MCF 10A (cell line): ENCODE data around the gene ZCCHC24. TPM values are rescaled to one million over a fixed set of nuclear protein-coding genes. Genes with fewer than 3 reads are reported as not detected.

Experiments used
- BruUV-seq: library from RNA; stranded (reverse); fragments of 400-500 nt; replicated peaks from 2 replicates; lab custom pipeline; 2021; lab: Mats Ljungman, UMichigan
- CTCF ChIA-PET: fragments of 300-600 bp; sonication (Branson Sonifier 250); formaldehyde crosslinking; extraction: SDS; loops from one replicate; lab custom pipeline; 2021; ENCODE audit warnings: antibody characterized with exemption, inconsistent platforms; lab: Yijun Ruan, JAX
- POLR2A ChIA-PET: fragments of 300-600, 350-650 bp; sonication (Branson Sonifier 250); formaldehyde crosslinking; extraction: SDS; loops from one replicate; lab custom pipeline; 2020; ENCODE audit warnings: antibody characterized with exemption, inconsistent platforms; lab: Yijun Ruan, JAX
- DNase-seq: peaks from one replicate; pipeline ENCODE4 v3.0.0-alpha.2; 2018; ENCODE audit not compliant: unreplicated experiment
- H3K27ac Mint-ChIP-seq: one replicate; pipeline ENCODE4 v1.8.0; 2022; ENCODE audit warnings: mild to moderate bottlenecking, low read depth, mixed read lengths; ENCODE audit not compliant: unreplicated experiment
- H3K27me3 Mint-ChIP-seq: one replicate; pipeline ENCODE4 v1.8.0; 2022; ENCODE audit warnings: mixed read lengths; ENCODE audit not compliant: insufficient read depth, unreplicated experiment
- H3K36me3 Mint-ChIP-seq: one replicate; pipeline ENCODE4 v1.8.0; 2022; ENCODE audit warnings: mild to moderate bottlenecking, moderate library complexity, mixed read lengths; ENCODE audit not compliant: insufficient read depth, unreplicated experiment
- H3K4me1 Mint-ChIP-seq: one replicate; pipeline ENCODE4 v1.8.0; 2022; ENCODE audit warnings: mixed read lengths; ENCODE audit not compliant: insufficient read depth, unreplicated experiment
- H3K4me3 Mint-ChIP-seq: one replicate; pipeline ENCODE4 v1.8.0; 2022; ENCODE audit warnings: mild to moderate bottlenecking, moderate library complexity, mixed read lengths; ENCODE audit not compliant: unreplicated experiment
- H3K9me3 Mint-ChIP-seq: one replicate; pipeline ENCODE4 v1.8.0; 2022; ENCODE audit warnings: mixed read lengths; ENCODE audit not compliant: unreplicated experiment
- CTCF ChIP-seq: fragments of 200-600 bp; IDR thresholded peaks from one replicate; pipeline ENCODE4 v1.8.0; 2022; ENCODE audit warnings: antibody characterized with exemption, mild to moderate bottlenecking; ENCODE audit not compliant: unreplicated experiment
- intact Hi-C: fragments of 100-400 bp; cut with micrococcal nuclease; formaldehyde crosslinking; loops from 2 replicates; pipeline ENCODE4 v1.14.1; 2022
- total RNA-seq: library from RNA; stranded (reverse); gene quantifications from 2 replicates; pipeline ENCODE4 v1.2.3, GENCODE V29; 2022

Gene ZCCHC24
- total RNA-seq, 1 experiment from 2014 or later: 2.8 TPM

- TF ChIP-seq CTCF: no peak
- peak; percentile 89 for DNase-seq
- Mint-ChIP-seq H3K36me3 (no peaks in the 10 kb centered on the region), H3K9me3 (no peaks in the 10 kb centered on the region), H3K27me3 (no peaks in the 10 kb centered on the region), H3K27ac (peak overlapping the region; percentile 80), H3K4me3 (no peak overlapping the region), H3K4me1 (peaks cover 15% of the 10 kb centered on the region)
- intact Hi-C loops: loop anchor here (5.0 kb wide), 1 partner anchor 36 kb away; no protein-coding TSS in a partner anchor
- ChIA-PET POLR2A (interaction anchor here (0.6 to 1.4 kb wide), 7 partner anchors 8 to 647 kb away, joined by 3 to 8 read pairs (median 4); no protein-coding TSS in a partner anchor), CTCF (interaction anchor here (0.7 to 2.1 kb wide), 8 partner anchors 13 to 154 kb away, joined by 3 to 11 read pairs (median 3); no protein-coding TSS in a partner anchor)
- BruUV-seq: no TSS peak
Observed at GRCh38 chr10:79488336-79488735, 42.9 kb upstream of the ZCCHC24 start.

GRCh38 chr10:79487296-79488194 lies 42.1 kb upstream of the ZCCHC24 start:
- BruUV-seq: no TSS peak

GRCh38 chr10:79484476-79484875 lies 39.1 kb upstream of the ZCCHC24 start:
- H3K27ac Mint-ChIP-seq: no peak overlapping the region
- no peaks in the 10 kb centered on the region for H3K27me3 Mint-ChIP-seq
- peaks cover 15% of the 10 kb centered on the region for H3K4me1 Mint-ChIP-seq
- no TSS peak for BruUV-seq
- CTCF ChIA-PET: interaction anchor here (0.9 kb wide), 1 partner anchor 111 kb away, joined by 4 read pairs; no protein-coding TSS in a partner anchor
- no peak for TF ChIP-seq CTCF
- POLR2A ChIA-PET: no interaction called here
- no peaks in the 10 kb centered on the region for H3K9me3 Mint-ChIP-seq
- intact Hi-C loops: no loop called here
- no peaks in the 10 kb centered on the region for H3K36me3 Mint-ChIP-seq
- DNase-seq: no peak
- H3K4me3 Mint-ChIP-seq: no peak overlapping the region

More at GRCh38 chr10:79487296-79488194, 42.1 kb upstream of the ZCCHC24 start:
- TF ChIP-seq CTCF: peak; percentile 26
- Mint-ChIP-seq H3K4me3 (no peak overlapping the region), H3K9me3 (no peaks in the 10 kb centered on the region), H3K4me1 (peaks cover 15% of the 10 kb centered on the region), H3K27me3 (no peaks in the 10 kb centered on the region), H3K27ac (peak overlapping the region; percentile 80), H3K36me3 (no peaks in the 10 kb centered on the region)
- ChIA-PET CTCF (interaction anchor here (0.7 to 2.1 kb wide), 12 partner anchors 13 to 904 kb away, joined by 3 to 11 read pairs (median 3); no protein-coding TSS in a partner anchor), POLR2A (interaction anchor here (0.6 to 1.4 kb wide), 7 partner anchors 9 to 648 kb away, joined by 3 to 8 read pairs (median 4); no protein-coding TSS in a partner anchor)
- peak; percentile 68 for DNase-seq
- intact Hi-C loops: loop anchor here (5.0 kb wide), 1 partner anchor 35 kb away; no protein-coding TSS in a partner anchor

- H3K4me3 Mint-ChIP-seq: no peak overlapping the region
- no TSS peak for BruUV-seq
- intact Hi-C loops: no loop called here
- no peaks in the 10 kb centered on the region for H3K27me3 Mint-ChIP-seq
- ChIA-PET CTCF (interaction anchor here (0.9 kb wide), 1 partner anchor 110 kb away, joined by 4 read pairs; no protein-coding TSS in a partner anchor), POLR2A (no interaction called here)
- no peak for DNase-seq
- no peak for TF ChIP-seq CTCF
- peaks cover 13% of the 10 kb centered on the region for H3K4me1 Mint-ChIP-seq
- no peaks in the 10 kb centered on the region for H3K9me3 Mint-ChIP-seq
- H3K27ac Mint-ChIP-seq: no peak overlapping the region
- no peaks in the 10 kb centered on the region for H3K36me3 Mint-ChIP-seq
Observed at GRCh38 chr10:79483948-79484347, 38.5 kb upstream of the ZCCHC24 start.
